ENCODE results near the gene G0S2. TPM values are rescaled to one million over a fixed set of nuclear protein-coding genes. Genes with fewer than 3 reads are reported as not detected.

G0S2 gene
- total RNA-seq, 1 experiment from 2014 or later, result 0.35 TPM

GRCh38 chr1:209704584-209704983 lies 29.4 kb downstream of the G0S2 start, which contains the start of gene HSD11B1:
TSS of gene HSD11B1 (plus strand) at chr1:209704846. CDS start at chr1:209704943, 97 bp downstream.
- H3K4me1 Mint-ChIP-seq, result peaks cover 7 to 16% of the 10 kb centered on the region in 2 experiments
- no CpG with 5 or more reads among the region's 6 CpGs for WGBS (ENCODE audit: extremely low coverage, insufficient read length, low lambda C conversion rate)
- no peaks in the 10 kb centered on the region for H3K79me2 ChIP-seq (ENCODE audit: insufficient read depth, low read length)
- no peak within 1 kb of the TSS for H3K27ac ChIP-seq (ENCODE audit: insufficient read length, low read depth, low read length)
- no peak within 1 kb of the TSS for H3K27ac Mint-ChIP-seq
- no peak within 1 kb of the TSS for H4K91ac ChIP-seq (ENCODE audit: insufficient read length, low read depth, low read length)
- H3K18ac ChIP-seq (ENCODE audit: insufficient read length, low read depth, low read length), result no peak within 1 kb of the TSS
- no peaks in the 10 kb centered on the region for H3K9me3 ChIP-seq (ENCODE audit: control insufficient read depth, low read depth, low read length)
- H3K9ac ChIP-seq (ENCODE audit: extremely low read depth, insufficient read length, low read length), result no peak within 1 kb of the TSS
- no peak within 1 kb of the TSS for H3K4me3 Mint-ChIP-seq
- no peak within 1 kb of the TSS for H3T11ph ChIP-seq (ENCODE audit: low read length)
- H3K4me1 ChIP-seq (ENCODE audit: insufficient read depth, low read length), result no peaks in the 10 kb centered on the region
- H3K23me2 ChIP-seq (ENCODE audit: insufficient read length, low read depth, low read length, poor library complexity, severe bottlenecking), result no peaks in the 10 kb centered on the region
- H3K4me2 ChIP-seq (ENCODE audit: insufficient read depth, insufficient read length, low read length), result no peak within 1 kb of the TSS
- H2AFZ ChIP-seq (ENCODE audit: low read length), result no peak within 1 kb of the TSS
- H2BK5ac ChIP-seq (ENCODE audit: insufficient read length, low read length), result no peak within 1 kb of the TSS
- H2BK20ac ChIP-seq (ENCODE audit: low read depth, low read length, poor library complexity, severe bottlenecking), result no peak within 1 kb of the TSS
- H2BK15ac ChIP-seq (ENCODE audit: low read depth, low read length), result no peak within 1 kb of the TSS
- H3K27me3 ChIP-seq (ENCODE audit: insufficient read depth, low read length), result no peaks in the 10 kb centered on the region
- H3K9me3 Mint-ChIP-seq, result no peaks in the 10 kb centered on the region
- H4K20me1 ChIP-seq (ENCODE audit: control insufficient read depth, insufficient read depth, insufficient read length), result no peaks in the 10 kb centered on the region
- no peaks in the 10 kb centered on the region for H3K36me3 Mint-ChIP-seq (ENCODE audit: insufficient read depth in 1 of 3, low read depth in 3 of 3)
- no peak within 1 kb of the TSS for H4K8ac ChIP-seq (replicated peaks; ENCODE audit: insufficient read length, low read depth, low read length)
- H2BK12ac ChIP-seq (ENCODE audit: insufficient read length, low read depth, low read length), result no peak within 1 kb of the TSS
- no peak within 1 kb of the TSS for H3K23ac ChIP-seq (ENCODE audit: insufficient read length, low read depth, low read length)
- H3K79me1 ChIP-seq (ENCODE audit: insufficient read depth, low read depth, low read length, poor library complexity, severe bottlenecking), result no peaks in the 10 kb centered on the region
- no peak within 1 kb of the TSS for H3K14ac ChIP-seq (ENCODE audit: insufficient read depth, low read length)
- H3K56ac ChIP-seq (ENCODE audit: insufficient read length, low read depth, low read length), result no peak within 1 kb of the TSS
- no peak for TF ChIP-seq CTCF (conservative IDR thresholded peaks at IDR 0.05)
- H3K27me3 Mint-ChIP-seq (ENCODE audit: low read depth), result peaks cover 16% of the 10 kb centered on the region
- no peak for DNase-seq
- H2AK5ac ChIP-seq (ENCODE audit: insufficient read length, low read length), result no peak within 1 kb of the TSS
- no peak within 1 kb of the TSS for H3K4ac ChIP-seq (ENCODE audit: low read depth, low read length)
- H2BK120ac ChIP-seq (ENCODE audit: low read depth, low read length, poor library complexity, severe bottlenecking), result no peak within 1 kb of the TSS
- H4K5ac ChIP-seq (ENCODE audit: insufficient read length, low read depth, low read length), result no peak within 1 kb of the TSS
